CD4-positive, alpha-beta memory T cell (primary cell): ENCODE results near the gene MSN. TPM values are rescaled to one million over a fixed set of nuclear protein-coding genes. Genes with fewer than 3 reads are reported as not detected.

Experiments used
- polyA plus RNA-seq, 2 donors: library from polyadenylated mRNA; unstranded; fragments of 300-500 nt; fragmentation: Illumina TruSeq; gene quantifications; one replicate each; pipeline ENCODE4 v1.2.3, GENCODE V29; 2021
- total RNA-seq, 2 experiments: library from RNA; stranded (reverse); gene quantifications; one replicate each; pipeline ENCODE4 v1.2.3, GENCODE V29; 2021

MSN gene
- total and polyA plus RNA-seq, 4 experiments from 2014 or later, result 334 to 669 (median 468) TPM

Other genes with a start within 250 kb of the MSN start
- gene LAS1L, start 132.9 kb upstream of the MSN start, total RNA-seq, result 10 to 100 TPM; 38.5 to 41.6 TPM
- gene LAS1L, start 132.9 kb upstream of the MSN start, polyA plus RNA-seq, result 10 to 100 TPM; 39.7 to 51.7 TPM